K562 (cell line): ENCODE data around the gene LYPLA2. TPM values are rescaled to one million over a fixed set of nuclear protein-coding genes. Genes with fewer than 3 reads are reported as not detected.

Source experiments
- ASH1L ChIP-seq: fragments of 450-650 bp; IDR thresholded peaks from 2 replicates; pipeline ENCODE4 v1.6.1; 2018; ENCODE audit warnings: borderline replicate concordance, mild to moderate bottlenecking, low read depth; ENCODE audit not compliant: partially characterized antibody
- CBFB ChIP-seq: sonication (generic); formaldehyde crosslinking; IDR thresholded peaks from 2 replicates; pipeline ENCODE4 v1.4.0; 2020; ENCODE audit warnings: mild to moderate bottlenecking, missing genetic modification reagents
- CREB1 ChIP-seq, 2 experiments: sonication (generic) in 1 of 2; formaldehyde crosslinking in 1 of 2; IDR thresholded peaks; 2 replicates each; pipeline versions ENCODE4 v1.6.1 to v1.8.0; 2012 to 2022; ENCODE audit warnings: inconsistent platforms in 1 of 2, mild to moderate bottlenecking in 1 of 2, missing genetic modification reagents in 1 of 2, moderate library complexity in 1 of 2
- DIDO1 ChIP-seq: fragments of 450-650 bp; IDR thresholded peaks from 2 replicates; pipeline ENCODE4 v1.6.1; 2016; ENCODE audit warnings: low read depth, missing biosample characterization, missing genetic modification characterization
- EHMT2 ChIP-seq: fragments of 450-650 bp; IDR thresholded peaks from 2 replicates; pipeline ENCODE4 v1.6.1; 2018; ENCODE audit warnings: antibody characterized with exemption
- HDAC6 ChIP-seq: IDR thresholded peaks from 2 replicates; pipeline ENCODE4 v1.6.1; 2012; ENCODE audit warnings: low read depth, mild to moderate bottlenecking, control low read depth, inconsistent platforms, low read length, moderate library complexity
- MYNN ChIP-seq, 2 experiments: sonication (generic); formaldehyde crosslinking in 1 of 2; IDR thresholded peaks; 2 replicates each; pipeline versions ENCODE4 v1.5.0 to v1.6.1; 2016 to 2020; ENCODE audit warnings: antibody characterized with exemption in 1 of 2, missing genetic modification reagents in 1 of 2
- NCOA4 ChIP-seq: fragments of 450-650 bp; IDR thresholded peaks from 2 replicates; pipeline ENCODE4 v1.6.1; 2018; ENCODE audit warnings: mild to moderate bottlenecking; ENCODE audit not compliant: partially characterized antibody
- NR1H2 ChIP-seq: sonication (generic); formaldehyde crosslinking; IDR thresholded peaks from 2 replicates; pipeline ENCODE4 v1.4.0; 2020; ENCODE audit warnings: mild to moderate bottlenecking, missing genetic modification reagents
- NRF1 ChIP-seq, 2 experiments: fragments of 450-650 bp; IDR thresholded peaks in 1 of 2; conservative IDR thresholded peaks in 1 of 2; 2 replicates each; pipeline ENCODE4 v1.6.1; 2014; ENCODE audit warnings: mild to moderate bottlenecking in 2 of 2
- POLR2A ChIP-seq: fragments of 450-650 bp; conservative IDR thresholded peaks from 2 replicates; pipeline ENCODE4 v1.6.1; 2016
- PRMT5 ChIP-seq: sonication (generic); formaldehyde crosslinking; IDR thresholded peaks from 2 replicates; pipeline ENCODE4 v1.5.0; 2020; ENCODE audit warnings: missing genetic modification reagents
- SUPT5H ChIP-seq: fragments of 450-650 bp; IDR thresholded peaks from 2 replicates; pipeline ENCODE4 v1.6.1; 2016
- TAL1 ChIP-seq: fragments of 450-650 bp; IDR thresholded peaks from 2 replicates; pipeline ENCODE4 v1.6.1; 2016; ENCODE audit warnings: mild to moderate bottlenecking
- WHSC1 ChIP-seq: IDR thresholded peaks from one replicate; pipeline ENCODE4 v1.6.1; 2012; ENCODE audit warnings: low read length, control low read depth, inconsistent platforms
- polyA plus RNA-seq, 8 experiments: library from polyadenylated mRNA; depleted of rRNA in 4 of 8; stranded (reverse) in 5 of 8; unstranded in 3 of 8; fragments of >200 nt; fragmentation: Nextera tagmentation in 2 of 8; fragmentation: Illumina TruSeq in 1 of 8; extraction: Ambion mirVana in 2 of 8; extraction: Trizol in 1 of 8; gene quantifications; 2 replicates each; pipeline versions ENCODE4 v1.2.1 to v1.2.3, GENCODE V29; 2011 to 2014; ENCODE audit warnings: inconsistent platforms in 1 of 8, missing spikeins in 1 of 8
- total RNA-seq, 7 experiments: library from RNA; depleted of rRNA in 6 of 7; stranded (reverse); fragments of >200 nt in 6 of 7; fragmentation: Illumina TruSeq in 2 of 7; extraction: Trizol in 2 of 7; gene quantifications; 2 replicates each; pipeline versions ENCODE4 v1.2.1 to v1.2.3, GENCODE V29; 2011 to 2021; ENCODE audit warnings: low replicate concordance in 1 of 7
- TF ChIP-seq, protein P1 (sequence below): sonication (generic); formaldehyde crosslinking; IDR thresholded peaks from 2 replicates; pipeline ENCODE4 v1.8.0; 2022; ENCODE audit warnings: mild to moderate bottlenecking, missing genetic modification reagents
- TF ChIP-seq, protein P2 (sequence below): sonication (generic); formaldehyde crosslinking; IDR thresholded peaks from 2 replicates; pipeline ENCODE4 v1.8.0; 2022; ENCODE audit warnings: mild to moderate bottlenecking, missing genetic modification reagents, borderline replicate concordance
- TF ChIP-seq, protein P3 (sequence below): sonication (generic); formaldehyde crosslinking; IDR thresholded peaks from 2 replicates; pipeline ENCODE4 v1.8.0; 2022; ENCODE audit warnings: missing genetic modification reagents, mild to moderate bottlenecking, borderline replicate concordance
- TF ChIP-seq, protein P4 (sequence below): fragments of 250-450 bp; sonication (Bioruptor Pico); IDR thresholded peaks from 2 replicates; pipeline ENCODE4 v1.4.0; 2020

Gene LYPLA2
- total and polyA plus RNA-seq, 9 of the 15 experiments (the other 6 are each of a cell fraction or from before 2014, with no cell fraction given): 3.9 to 128 (median 60.1) TPM

DNA sequence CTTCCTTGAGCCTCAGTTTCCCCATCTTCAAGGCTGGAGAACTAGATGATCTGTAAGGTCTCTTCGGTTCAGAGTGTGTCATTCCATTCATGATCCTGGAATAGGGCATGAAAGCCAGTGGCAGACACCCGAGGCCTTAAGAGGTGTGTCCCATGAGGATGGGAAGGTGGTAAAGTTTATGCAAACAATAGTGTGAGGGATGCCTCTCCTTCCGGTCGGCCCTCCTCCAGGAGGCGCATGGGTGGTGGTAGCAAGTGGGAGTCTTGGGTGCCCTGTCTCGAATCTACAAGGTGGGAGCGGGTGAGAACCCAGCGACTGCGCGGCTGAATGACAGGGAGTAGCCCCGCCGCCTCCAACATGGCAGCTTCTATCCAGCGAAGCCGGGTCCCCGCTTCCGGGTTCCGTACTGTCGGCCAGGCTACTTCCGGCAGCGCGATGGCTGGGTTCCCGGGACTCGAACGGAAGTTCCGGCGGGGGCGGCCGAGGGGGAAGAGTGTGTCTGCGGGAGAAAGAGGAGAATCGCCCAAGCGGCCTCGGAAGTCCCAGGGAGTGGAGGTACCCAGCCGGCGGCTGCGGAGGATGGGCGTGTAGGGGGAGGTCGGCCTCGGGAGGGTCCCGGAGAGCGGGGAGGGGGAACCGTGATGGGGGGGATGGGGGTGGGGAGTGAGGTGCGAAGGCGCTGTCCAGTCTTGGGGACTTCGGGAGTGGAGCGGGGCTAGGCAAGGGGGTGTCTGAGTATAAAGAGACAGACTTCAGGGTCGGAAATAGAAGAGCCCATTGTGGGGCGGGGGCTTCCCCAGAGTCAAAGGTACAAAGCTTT lies at the start of gene LYPLA2 (continued):
- TF ChIP-seq CREB1 (IDR thresholded peaks at IDR 0.05): peak; percentile 49; the same call in 1 of the 2 replicates
- TF ChIP-seq CREB1 (CRISPR knock-in tag; IDR thresholded peaks at IDR 0.05): 0 out of 2 replicates have a peak, but pooled peaks have one; percentile 31
- TF ChIP-seq, protein P1, sequence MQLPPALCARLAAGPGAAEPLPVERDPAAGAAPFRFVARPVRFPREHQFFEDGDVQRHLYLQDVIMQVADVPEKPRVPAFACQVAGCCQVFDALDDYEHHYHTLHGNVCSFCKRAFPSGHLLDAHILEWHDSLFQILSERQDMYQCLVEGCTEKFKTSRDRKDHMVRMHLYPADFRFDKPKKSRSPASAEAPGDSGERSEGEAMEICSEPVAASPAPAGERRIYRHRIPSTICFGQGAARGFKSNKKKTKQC (CRISPR knock-in tag): peak; percentile 70; the same call in 1 of the 2 replicates
- peak; percentile 1; the same call in 1 of the 2 replicates for TF ChIP-seq TAL1
- peak; percentile 83 for TF ChIP-seq NR1H2 (CRISPR knock-in tag)
- peak; percentile 72 for TF ChIP-seq ASH1L
- peak; percentile 84 for TF ChIP-seq CBFB (CRISPR knock-in tag)
- peak; percentile 48; the same call in 1 of the 2 replicates for TF ChIP-seq MYNN (IDR thresholded peaks at IDR 0.05)
- no peak for TF ChIP-seq MYNN (CRISPR knock-in tag; IDR thresholded peaks at IDR 0.05)
- TF ChIP-seq, protein P2, sequence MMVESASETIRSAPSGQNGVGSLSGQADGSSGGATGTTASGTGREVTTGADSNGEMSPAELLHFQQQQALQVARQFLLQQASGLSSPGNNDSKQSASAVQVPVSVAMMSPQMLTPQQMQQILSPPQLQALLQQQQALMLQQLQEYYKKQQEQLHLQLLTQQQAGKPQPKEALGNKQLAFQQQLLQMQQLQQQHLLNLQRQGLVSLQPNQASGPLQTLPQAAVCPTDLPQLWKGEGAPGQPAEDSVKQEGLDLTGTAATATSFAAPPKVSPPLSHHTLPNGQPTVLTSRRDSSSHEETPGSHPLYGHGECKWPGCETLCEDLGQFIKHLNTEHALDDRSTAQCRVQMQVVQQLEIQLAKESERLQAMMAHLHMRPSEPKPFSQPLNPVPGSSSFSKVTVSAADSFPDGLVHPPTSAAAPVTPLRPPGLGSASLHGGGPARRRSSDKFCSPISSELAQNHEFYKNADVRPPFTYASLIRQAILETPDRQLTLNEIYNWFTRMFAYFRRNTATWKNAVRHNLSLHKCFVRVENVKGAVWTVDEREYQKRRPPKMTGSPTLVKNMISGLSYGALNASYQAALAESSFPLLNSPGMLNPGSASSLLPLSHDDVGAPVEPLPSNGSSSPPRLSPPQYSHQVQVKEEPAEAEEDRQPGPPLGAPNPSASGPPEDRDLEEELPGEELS (CRISPR knock-in tag): no peak
- TF ChIP-seq PRMT5 (CRISPR knock-in tag): no peak
- peak; percentile 79; the same call in 1 of the 2 replicates for TF ChIP-seq DIDO1
- TF ChIP-seq WHSC1: no peak
- TF ChIP-seq, protein P3, sequence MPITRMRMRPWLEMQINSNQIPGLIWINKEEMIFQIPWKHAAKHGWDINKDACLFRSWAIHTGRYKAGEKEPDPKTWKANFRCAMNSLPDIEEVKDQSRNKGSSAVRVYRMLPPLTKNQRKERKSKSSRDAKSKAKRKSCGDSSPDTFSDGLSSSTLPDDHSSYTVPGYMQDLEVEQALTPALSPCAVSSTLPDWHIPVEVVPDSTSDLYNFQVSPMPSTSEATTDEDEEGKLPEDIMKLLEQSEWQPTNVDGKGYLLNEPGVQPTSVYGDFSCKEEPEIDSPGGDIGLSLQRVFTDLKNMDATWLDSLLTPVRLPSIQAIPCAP (CRISPR knock-in tag): no peak
- no peak for TF ChIP-seq EHMT2
- TF ChIP-seq, protein P4, sequence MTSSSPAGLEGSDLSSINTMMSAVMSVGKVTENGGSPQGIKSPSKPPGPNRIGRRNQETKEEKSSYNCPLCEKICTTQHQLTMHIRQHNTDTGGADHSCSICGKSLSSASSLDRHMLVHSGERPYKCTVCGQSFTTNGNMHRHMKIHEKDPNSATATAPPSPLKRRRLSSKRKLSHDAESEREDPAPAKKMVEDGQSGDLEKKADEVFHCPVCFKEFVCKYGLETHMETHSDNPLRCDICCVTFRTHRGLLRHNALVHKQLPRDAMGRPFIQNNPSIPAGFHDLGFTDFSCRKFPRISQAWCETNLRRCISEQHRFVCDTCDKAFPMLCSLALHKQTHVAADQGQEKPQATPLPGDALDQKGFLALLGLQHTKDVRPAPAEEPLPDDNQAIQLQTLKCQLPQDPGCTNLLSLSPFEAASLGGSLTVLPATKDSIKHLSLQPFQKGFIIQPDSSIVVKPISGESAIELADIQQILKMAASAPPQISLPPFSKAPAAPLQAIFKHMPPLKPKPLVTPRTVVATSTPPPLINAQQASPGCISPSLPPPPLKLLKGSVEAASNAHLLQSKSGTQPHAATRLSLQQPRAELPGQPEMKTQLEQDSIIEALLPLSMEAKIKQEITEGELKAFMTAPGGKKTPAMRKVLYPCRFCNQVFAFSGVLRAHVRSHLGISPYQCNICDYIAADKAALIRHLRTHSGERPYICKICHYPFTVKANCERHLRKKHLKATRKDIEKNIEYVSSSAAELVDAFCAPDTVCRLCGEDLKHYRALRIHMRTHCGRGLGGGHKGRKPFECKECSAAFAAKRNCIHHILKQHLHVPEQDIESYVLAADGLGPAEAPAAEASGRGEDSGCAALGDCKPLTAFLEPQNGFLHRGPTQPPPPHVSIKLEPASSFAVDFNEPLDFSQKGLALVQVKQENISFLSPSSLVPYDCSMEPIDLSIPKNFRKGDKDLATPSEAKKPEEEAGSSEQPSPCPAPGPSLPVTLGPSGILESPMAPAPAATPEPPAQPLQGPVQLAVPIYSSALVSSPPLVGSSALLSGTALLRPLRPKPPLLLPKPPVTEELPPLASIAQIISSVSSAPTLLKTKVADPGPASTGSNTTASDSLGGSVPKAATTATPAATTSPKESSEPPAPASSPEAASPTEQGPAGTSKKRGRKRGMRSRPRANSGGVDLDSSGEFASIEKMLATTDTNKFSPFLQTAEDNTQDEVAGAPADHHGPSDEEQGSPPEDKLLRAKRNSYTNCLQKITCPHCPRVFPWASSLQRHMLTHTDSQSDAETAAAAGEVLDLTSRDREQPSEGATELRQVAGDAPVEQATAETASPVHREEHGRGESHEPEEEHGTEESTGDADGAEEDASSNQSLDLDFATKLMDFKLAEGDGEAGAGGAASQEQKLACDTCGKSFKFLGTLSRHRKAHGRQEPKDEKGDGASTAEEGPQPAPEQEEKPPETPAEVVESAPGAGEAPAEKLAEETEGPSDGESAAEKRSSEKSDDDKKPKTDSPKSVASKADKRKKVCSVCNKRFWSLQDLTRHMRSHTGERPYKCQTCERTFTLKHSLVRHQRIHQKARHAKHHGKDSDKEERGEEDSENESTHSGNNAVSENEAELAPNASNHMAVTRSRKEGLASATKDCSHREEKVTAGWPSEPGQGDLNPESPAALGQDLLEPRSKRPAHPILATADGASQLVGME: no peak
- TF ChIP-seq SUPT5H: peak; percentile 84
- no peak for TF ChIP-seq NCOA4
- no peak for TF ChIP-seq HDAC6
- peak; percentile 82 to 85 for TF ChIP-seq NRF1 (conservative IDR thresholded peaks at IDR 0.05 in 1 of 2, IDR thresholded peaks at IDR 0.05 in 1 of 2)
- peak; percentile 78 for TF ChIP-seq POLR2A
